H9 (cell line): ENCODE results near the gene MARCHF10. TPM values are rescaled to one million over a fixed set of nuclear protein-coding genes. Genes with fewer than 3 reads are reported as not detected.

ENCODE experiments used
- DNase-seq: peaks from one replicate; pipeline ENCODE4 v3.0.0-alpha.2; 2017
- H2AFZ ChIP-seq: one replicate; pipeline ENCODE4 v1.6.1; 2013; ENCODE audit warnings: mild to moderate bottlenecking, low read length, control low read depth, moderate library complexity
- H2AK5ac ChIP-seq: 2 replicates; pipeline ENCODE4 v1.6.1; 2013; ENCODE audit warnings: low read length, control low read depth, mixed read lengths; ENCODE audit not compliant: insufficient read length
- H2BK120ac ChIP-seq: one replicate; pipeline ENCODE4 v1.6.1; 2013; ENCODE audit warnings: low read depth, mild to moderate bottlenecking, low read length, control low read depth, inconsistent platforms; ENCODE audit not compliant: poor library complexity, severe bottlenecking
- H2BK12ac ChIP-seq: 2 replicates; pipeline ENCODE4 v1.6.1; 2013; ENCODE audit warnings: low read length, control low read depth, mixed read lengths, low read depth; ENCODE audit not compliant: insufficient read length
- H2BK15ac ChIP-seq: 2 replicates; pipeline ENCODE4 v1.6.1; 2013; ENCODE audit warnings: low read depth, low read length, control low read depth
- H2BK20ac ChIP-seq: one replicate; pipeline ENCODE4 v1.6.1; 2013; ENCODE audit warnings: low read depth, mild to moderate bottlenecking, low read length, control low read depth, inconsistent platforms; ENCODE audit not compliant: poor library complexity, severe bottlenecking
- H2BK5ac ChIP-seq: 2 replicates; pipeline ENCODE4 v1.6.1; 2013; ENCODE audit warnings: low read length, control low read depth, mixed read lengths; ENCODE audit not compliant: insufficient read length
- H3K14ac ChIP-seq: 2 replicates; pipeline ENCODE4 v1.6.1; 2013; ENCODE audit warnings: low read length, control low read depth; ENCODE audit not compliant: insufficient read depth
- H3K18ac ChIP-seq: 2 replicates; pipeline ENCODE4 v1.6.1; 2013; ENCODE audit warnings: low read depth, mild to moderate bottlenecking, mixed read lengths, low read length, control low read depth; ENCODE audit not compliant: insufficient read length
- H3K23ac ChIP-seq: 2 replicates; pipeline ENCODE4 v1.6.1; 2013; ENCODE audit warnings: low read length, control low read depth, mixed read lengths, low read depth; ENCODE audit not compliant: insufficient read length
- H3K23me2 ChIP-seq: 2 replicates; pipeline ENCODE4 v1.6.1; 2013; ENCODE audit warnings: low read depth, mild to moderate bottlenecking, mixed read lengths, low read length, control low read depth; ENCODE audit not compliant: insufficient read length, poor library complexity, severe bottlenecking
- H3K27ac ChIP-seq: 2 replicates; pipeline ENCODE4 v1.5.1; 2013; ENCODE audit warnings: low read length, control low read depth, mixed read lengths, low read depth; ENCODE audit not compliant: insufficient read length
- H3K27me3 ChIP-seq: 2 replicates; pipeline ENCODE4 v1.6.1; 2013; ENCODE audit warnings: low read length, control low read depth, inconsistent platforms; ENCODE audit not compliant: insufficient read depth
- H3K4ac ChIP-seq: 2 replicates; pipeline ENCODE4 v1.6.1; 2013; ENCODE audit warnings: low read depth, mild to moderate bottlenecking, control low read depth, inconsistent platforms, low read length, moderate library complexity
- H3K4me1 ChIP-seq: 2 replicates; pipeline ENCODE4 v1.6.1; 2013; ENCODE audit warnings: low read length, control low read depth, inconsistent platforms; ENCODE audit not compliant: insufficient read depth
- H3K4me2 ChIP-seq: 2 replicates; pipeline ENCODE4 v1.6.1; 2013; ENCODE audit warnings: low read length, control low read depth, mixed read lengths; ENCODE audit not compliant: insufficient read length, insufficient read depth
- H3K56ac ChIP-seq: 2 replicates; pipeline ENCODE4 v1.6.1; 2013; ENCODE audit warnings: low read depth, mild to moderate bottlenecking, mixed read lengths, low read length, control low read depth; ENCODE audit not compliant: insufficient read length
- H3K79me1 ChIP-seq: 2 replicates; pipeline ENCODE4 v1.6.1; 2013; ENCODE audit warnings: low read depth, mild to moderate bottlenecking, moderate library complexity, low read length, control low read depth, inconsistent platforms; ENCODE audit not compliant: insufficient read depth, poor library complexity, severe bottlenecking
- H3K79me2 ChIP-seq: 2 replicates; pipeline ENCODE4 v1.6.1; 2013; ENCODE audit warnings: low read length, control low read depth, inconsistent platforms; ENCODE audit not compliant: insufficient read depth
- H3K9ac ChIP-seq: 2 replicates; pipeline ENCODE4 v1.6.1; 2013; ENCODE audit warnings: low read length, control low read depth, mixed read lengths; ENCODE audit not compliant: insufficient read length; ENCODE audit errors: extremely low read depth
- H3K9me3 ChIP-seq: one replicate; pipeline ENCODE4 v1.6.1; 2013; ENCODE audit warnings: low read depth, low read length, inconsistent platforms; ENCODE audit not compliant: control insufficient read depth
- H3T11ph ChIP-seq: one replicate; pipeline ENCODE4 v1.6.1; 2013; ENCODE audit warnings: mild to moderate bottlenecking, low read length, control low read depth, inconsistent platforms
- H4K20me1 ChIP-seq: one replicate; pipeline ENCODE4 v1.6.1; 2013; ENCODE audit not compliant: control insufficient read depth, insufficient read length, insufficient read depth
- H4K5ac ChIP-seq: 2 replicates; pipeline ENCODE4 v1.6.1; 2013; ENCODE audit warnings: low read depth, mild to moderate bottlenecking, mixed read lengths, low read length, control low read depth; ENCODE audit not compliant: insufficient read length
- H4K8ac ChIP-seq: replicated peaks from 2 replicates; pipeline ENCODE4 v1.6.1; 2013; ENCODE audit warnings: low read length, control low read depth, mixed read lengths, low read depth; ENCODE audit not compliant: insufficient read length
- H4K91ac ChIP-seq: 2 replicates; pipeline ENCODE4 v1.6.1; 2013; ENCODE audit warnings: low read depth, mild to moderate bottlenecking, moderate library complexity, mixed read lengths, low read length, control low read depth; ENCODE audit not compliant: insufficient read length
- H3K27ac Mint-ChIP-seq, 3 experiments: 2 replicates in 2 of 3; 3 replicates in 1 of 3; pipeline ENCODE4 v1.8.0; 2020 to 2021; ENCODE audit warnings: mixed read lengths in 3 of 3, mild to moderate bottlenecking in 1 of 3, moderate library complexity in 1 of 3
- H3K27me3 Mint-ChIP-seq: 2 replicates; pipeline ENCODE4 v1.8.0; 2021; ENCODE audit warnings: low read depth, mild to moderate bottlenecking, moderate library complexity, mixed read lengths
- H3K36me3 Mint-ChIP-seq, 3 experiments: 2 replicates in 2 of 3; 3 replicates in 1 of 3; pipeline ENCODE4 v1.8.0; 2020 to 2021; ENCODE audit warnings: low read depth in 3 of 3, mixed read lengths in 3 of 3; ENCODE audit not compliant: insufficient read depth in 1 of 3
- H3K4me1 Mint-ChIP-seq, 2 experiments: 2 replicates each; pipeline ENCODE4 v1.8.0; 2020; ENCODE audit warnings: mixed read lengths in 2 of 2
- H3K4me3 Mint-ChIP-seq, 2 experiments: 2 replicates in 1 of 2; 3 replicates in 1 of 2; pipeline ENCODE4 v1.8.0; 2020 to 2021; ENCODE audit warnings: mild to moderate bottlenecking in 2 of 2, mixed read lengths in 2 of 2, moderate library complexity in 1 of 2
- H3K9me3 Mint-ChIP-seq, 2 experiments: 2 replicates in 1 of 2; 3 replicates in 1 of 2; pipeline ENCODE4 v1.8.0; 2020; ENCODE audit warnings: mild to moderate bottlenecking in 2 of 2, mixed read lengths in 2 of 2, moderate library complexity in 1 of 2
- CTCF ChIP-seq: fragments of 200-600 bp; sonication (generic); conservative IDR thresholded peaks from 3 replicates; pipeline ENCODE4 v1.8.0; 2021; ENCODE audit warnings: antibody characterized with exemption, mild to moderate bottlenecking
- WGBS: extraction: QIAGEN DNeasy Blood & Tissue Kit; methylation state at CpG from one replicate; pipeline ENCODE4 v1.1.7; 2013; ENCODE audit warnings: missing lambda C conversion rate, low lambda C conversion rate, mixed read lengths; ENCODE audit not compliant: insufficient read length; ENCODE audit errors: extremely low coverage; 5-methylcytosine and 5-hydroxymethylcytosine counted together
- total RNA-seq: library from RNA; stranded (reverse); gene quantifications from 2 replicates; pipeline ENCODE4 v1.2.1, GENCODE V29; 2021

MARCHF10 gene
- total RNA-seq, 1 experiment from 2014 or later: not detected

- no peak overlapping the region for H4K91ac ChIP-seq
- H3K4me2 ChIP-seq: no peak overlapping the region
- H3K36me3 Mint-ChIP-seq: peaks cover 0 to 25% (median 3%) of the 10 kb centered on the region in 3 experiments; a peak in 6 of 7 replicates
These were observed 16.8 kb downstream of the MARCHF10 start for GRCh38 chr17:62791235-62791734.

More at GRCh38 chr17:62791235-62791734, 16.8 kb downstream of the MARCHF10 start:
- H3K4me1 ChIP-seq: no peaks in the 10 kb centered on the region
- no peak for DNase-seq
- H3K4me1 Mint-ChIP-seq: peaks cover 8 to 16% of the 10 kb centered on the region in 2 experiments; a peak in 3 of 4 replicates
- H3K79me2 ChIP-seq: no peaks in the 10 kb centered on the region
- H2AK5ac ChIP-seq: no peak overlapping the region
- H3K79me1 ChIP-seq: no peaks in the 10 kb centered on the region
- WGBS: no CpG with 5 or more reads among the region's 6 CpGs
- no peak overlapping the region for H3K14ac ChIP-seq
- no peak overlapping the region for H2BK15ac ChIP-seq
- H3K4me3 Mint-ChIP-seq: no peak overlapping the region
- H3K4ac ChIP-seq: no peak overlapping the region
- H4K5ac ChIP-seq: no peak overlapping the region
- H3K23ac ChIP-seq: no peak overlapping the region
- no peak for TF ChIP-seq CTCF
- no peak overlapping the region for H2AFZ ChIP-seq
- no peaks in the 10 kb centered on the region for H3K27me3 ChIP-seq
- no peak overlapping the region for H3K18ac ChIP-seq
- H2BK20ac ChIP-seq: no peak overlapping the region
- no peak overlapping the region for H3K9ac ChIP-seq
- no peak overlapping the region for H3T11ph ChIP-seq
- H3K56ac ChIP-seq: no peak overlapping the region
- peaks cover 8 to 16% of the 10 kb centered on the region in 2 experiments for H3K9me3 Mint-ChIP-seq
- peak overlapping the region in 1 of 3 experiments; percentile 70; a peak in 2 of 7 replicates for H3K27ac Mint-ChIP-seq
- H3K27ac ChIP-seq: no peak overlapping the region
- no peak overlapping the region for H2BK120ac ChIP-seq
- no peaks in the 10 kb centered on the region; the same call in 1 of the 2 replicates for H3K27me3 Mint-ChIP-seq
- no peaks in the 10 kb centered on the region for H4K20me1 ChIP-seq
- no peak overlapping the region for H2BK5ac ChIP-seq
- H4K8ac ChIP-seq: no peak overlapping the region
- H3K9me3 ChIP-seq: no peaks in the 10 kb centered on the region
- no peaks in the 10 kb centered on the region for H3K23me2 ChIP-seq
- no peak overlapping the region for H2BK12ac ChIP-seq
